OCI-LY1 (cell line): ENCODE measurements around the gene MMP14.

ENCODE experiments used
- CTCF ChIP-seq: fragments of 200-600 bp; sonication (generic), shearing (Covaris generic); IDR thresholded peaks from 2 replicates; pipeline ENCODE4 v1.5.1; 2017; ENCODE audit warnings: mild to moderate bottlenecking, antibody characterized with exemption, low read length, moderate library complexity, mixed read lengths
- EZH2 ChIP-seq: fragments of 200-600 bp; sonication (generic), shearing (Covaris generic); IDR thresholded peaks from 2 replicates; pipeline ENCODE4 v1.8.0; 2017; ENCODE audit warnings: borderline replicate concordance, mixed run types, mild to moderate bottlenecking, antibody characterized with exemption, low read length, moderate library complexity, mixed read lengths

- TF ChIP-seq CTCF (no peak), EZH2 (no peak)
These were observed 52.3 kb downstream of the MMP14 start for GRCh38 chr14:22888662-22889061.
